ENCODE data around the gene ST6GALNAC4.

DNA sequence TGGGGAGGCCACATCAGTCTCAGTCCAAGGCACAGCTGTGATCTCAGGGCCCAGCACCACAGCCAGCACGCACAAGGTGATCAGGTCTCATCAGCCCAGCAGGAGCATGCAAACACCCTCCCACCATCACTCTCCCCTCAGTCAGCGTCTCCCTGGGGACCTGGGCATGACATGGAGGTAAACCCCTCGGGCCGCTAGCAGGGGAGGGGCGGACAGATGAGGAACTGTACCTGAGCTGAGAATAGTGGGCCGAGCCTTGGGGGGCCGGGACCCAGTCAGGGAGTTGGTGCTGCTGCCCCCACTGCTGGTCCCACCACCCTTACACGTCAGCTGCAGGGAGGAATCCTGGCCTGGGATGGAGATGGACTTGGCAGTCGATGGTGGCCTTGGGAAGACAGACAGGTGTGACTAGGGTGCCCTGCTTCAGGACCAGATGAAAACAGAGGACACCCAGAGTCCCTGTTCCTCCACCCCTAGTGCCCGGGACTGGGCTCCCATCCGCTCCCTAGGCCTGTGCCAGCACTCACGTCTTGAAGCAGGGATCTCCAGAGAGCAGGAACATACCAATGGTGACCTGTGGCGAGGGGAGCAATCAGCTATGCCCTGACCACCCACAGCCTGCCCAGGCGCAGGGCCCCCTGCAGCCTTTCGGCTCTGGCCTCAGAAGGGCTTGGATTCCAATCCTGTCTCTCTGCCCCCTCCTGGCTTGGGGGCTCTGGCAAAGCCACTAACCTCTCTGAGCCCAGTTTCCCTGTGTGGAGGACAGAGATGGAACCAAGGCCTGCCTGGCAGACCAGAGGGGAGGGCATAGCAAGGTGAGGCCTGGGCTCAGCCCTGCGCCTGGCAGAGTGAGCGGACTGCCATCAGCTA, 31.2 kb upstream of the ST6GALNAC4 start:
- TF ChIP-seq, protein P1, sequence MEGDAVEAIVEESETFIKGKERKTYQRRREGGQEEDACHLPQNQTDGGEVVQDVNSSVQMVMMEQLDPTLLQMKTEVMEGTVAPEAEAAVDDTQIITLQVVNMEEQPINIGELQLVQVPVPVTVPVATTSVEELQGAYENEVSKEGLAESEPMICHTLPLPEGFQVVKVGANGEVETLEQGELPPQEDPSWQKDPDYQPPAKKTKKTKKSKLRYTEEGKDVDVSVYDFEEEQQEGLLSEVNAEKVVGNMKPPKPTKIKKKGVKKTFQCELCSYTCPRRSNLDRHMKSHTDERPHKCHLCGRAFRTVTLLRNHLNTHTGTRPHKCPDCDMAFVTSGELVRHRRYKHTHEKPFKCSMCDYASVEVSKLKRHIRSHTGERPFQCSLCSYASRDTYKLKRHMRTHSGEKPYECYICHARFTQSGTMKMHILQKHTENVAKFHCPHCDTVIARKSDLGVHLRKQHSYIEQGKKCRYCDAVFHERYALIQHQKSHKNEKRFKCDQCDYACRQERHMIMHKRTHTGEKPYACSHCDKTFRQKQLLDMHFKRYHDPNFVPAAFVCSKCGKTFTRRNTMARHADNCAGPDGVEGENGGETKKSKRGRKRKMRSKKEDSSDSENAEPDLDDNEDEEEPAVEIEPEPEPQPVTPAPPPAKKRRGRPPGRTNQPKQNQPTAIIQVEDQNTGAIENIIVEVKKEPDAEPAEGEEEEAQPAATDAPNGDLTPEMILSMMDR (conservative IDR thresholded peaks at IDR 0.05) = no peak
- no peak for TF ChIP-seq ZFX (IDR thresholded peaks at IDR 0.05)
